WTC11 (cell line): ENCODE results near the gene EGF. TPM values are rescaled to one million over a fixed set of nuclear protein-coding genes. Genes with fewer than 3 reads are reported as not detected.

ENCODE experiments used
- ATAC-seq: fragments of 200-7000 bp; cut with Tn5 transposase; 2 replicates; pipeline ENCODE4 v1.10.0; 2021; ENCODE audit warnings: mild to moderate bottlenecking, moderate library complexity
- CTCF ChIA-PET: fragments of 300-600 bp; sonication (Branson Sonifier 250); formaldehyde crosslinking; loops from one replicate; lab custom pipeline; 2021; ENCODE audit warnings: antibody characterized with exemption; lab: Charles Lee
- POLR2A ChIA-PET: fragments of 350-600 bp; sonication (Branson Sonifier 250); formaldehyde crosslinking; loops from one replicate; lab custom pipeline; 2021; ENCODE audit warnings: antibody characterized with exemption; lab: Charles Lee
- DNase-seq: peaks from one replicate; pipeline ENCODE4 v3.0.0; 2021; ENCODE audit warnings: low spot score
- H3K27ac Mint-ChIP-seq: 2 replicates; pipeline ENCODE4 v1.8.0; 2021; ENCODE audit warnings: mixed read lengths
- H3K27me3 Mint-ChIP-seq: 2 replicates; pipeline ENCODE4 v1.8.0; 2021; ENCODE audit warnings: low read depth, mild to moderate bottlenecking, moderate library complexity, mixed read lengths
- H3K36me3 Mint-ChIP-seq: 2 replicates; pipeline ENCODE4 v1.8.0; 2021; ENCODE audit warnings: mixed read lengths
- H3K4me1 Mint-ChIP-seq: 2 replicates; pipeline ENCODE4 v1.8.0; 2022; ENCODE audit warnings: mixed read lengths
- H3K4me3 Mint-ChIP-seq: 2 replicates; pipeline ENCODE4 v1.8.0; 2021; ENCODE audit warnings: mild to moderate bottlenecking, moderate library complexity, mixed read lengths
- H3K9me3 Mint-ChIP-seq: 2 replicates; pipeline ENCODE4 v1.8.0; 2021; ENCODE audit warnings: mixed read lengths
- CREB1 ChIP-seq: sonication (generic); formaldehyde crosslinking; IDR thresholded peaks from 2 replicates; pipeline ENCODE4 v1.8.0; 2023; ENCODE audit warnings: mild to moderate bottlenecking, missing genetic modification reagents
- E2F4 ChIP-seq: sonication (generic); formaldehyde crosslinking; IDR thresholded peaks from 2 replicates; pipeline ENCODE4 v1.8.1; 2022; ENCODE audit warnings: low read depth, mild to moderate bottlenecking, moderate library complexity, missing genetic modification reagents, borderline replicate concordance
- FOXK1 ChIP-seq: sonication (generic); formaldehyde crosslinking; IDR thresholded peaks from 2 replicates; pipeline ENCODE4 v1.8.0; 2022; ENCODE audit warnings: mild to moderate bottlenecking, moderate library complexity, missing genetic modification reagents
- FOXP4 ChIP-seq: sonication (generic); formaldehyde crosslinking; IDR thresholded peaks from 2 replicates; pipeline ENCODE4 v1.8.0; 2022; ENCODE audit warnings: mild to moderate bottlenecking, missing genetic modification reagents
- GABPB1 ChIP-seq: sonication (generic); formaldehyde crosslinking; IDR thresholded peaks from 2 replicates; pipeline ENCODE4 v1.8.1; 2023; ENCODE audit warnings: mild to moderate bottlenecking, missing genetic modification reagents
- JAZF1 ChIP-seq: fragments of 250-450 bp; sonication (Bioruptor Pico); IDR thresholded peaks from 2 replicates; pipeline ENCODE4 v1.9.0; 2021; ENCODE audit warnings: moderate library complexity, mild to moderate bottlenecking, inconsistent platforms
- JUN ChIP-seq: sonication (generic); formaldehyde crosslinking; IDR thresholded peaks from 2 replicates; pipeline ENCODE4 v1.8.0; 2023; ENCODE audit warnings: mild to moderate bottlenecking, missing genetic modification reagents
- NR1H2 ChIP-seq: sonication (generic); formaldehyde crosslinking; IDR thresholded peaks from 2 replicates; pipeline ENCODE4 v1.9.0; 2021; ENCODE audit warnings: mild to moderate bottlenecking, moderate library complexity, missing genetic modification reagents
- RELA ChIP-seq: sonication (generic); formaldehyde crosslinking; IDR thresholded peaks from 2 replicates; pipeline ENCODE4 v1.8.1; 2022; ENCODE audit warnings: missing genetic modification reagents, mild to moderate bottlenecking, borderline replicate concordance
- ZNF219 ChIP-seq: sonication (generic); formaldehyde crosslinking; IDR thresholded peaks from 2 replicates; pipeline ENCODE4 v1.8.0; 2023; ENCODE audit warnings: missing genetic modification reagents, mild to moderate bottlenecking, borderline replicate concordance
- total RNA-seq: library from RNA; stranded (reverse); gene quantifications from 3 replicates; pipeline ENCODE4 v1.2.3, GENCODE V29; 2021
- TF ChIP-seq, protein P1 (sequence below): sonication (generic); formaldehyde crosslinking; IDR thresholded peaks from 2 replicates; pipeline ENCODE4 v1.8.0; 2023; ENCODE audit warnings: missing genetic modification reagents
- TF ChIP-seq, protein P2 (sequence below): sonication (generic); formaldehyde crosslinking; IDR thresholded peaks from 2 replicates; pipeline ENCODE4 v1.8.0; 2023; ENCODE audit warnings: missing genetic modification reagents, mild to moderate bottlenecking, borderline replicate concordance
- TF ChIP-seq, protein P3 (sequence below): sonication (generic); formaldehyde crosslinking; IDR thresholded peaks from 2 replicates; pipeline ENCODE4 v1.8.1; 2023; ENCODE audit warnings: mild to moderate bottlenecking, missing genetic modification reagents, borderline replicate concordance

EGF gene
- total RNA-seq, 1 experiment from 2014 or later = 2.5 TPM

DNA sequence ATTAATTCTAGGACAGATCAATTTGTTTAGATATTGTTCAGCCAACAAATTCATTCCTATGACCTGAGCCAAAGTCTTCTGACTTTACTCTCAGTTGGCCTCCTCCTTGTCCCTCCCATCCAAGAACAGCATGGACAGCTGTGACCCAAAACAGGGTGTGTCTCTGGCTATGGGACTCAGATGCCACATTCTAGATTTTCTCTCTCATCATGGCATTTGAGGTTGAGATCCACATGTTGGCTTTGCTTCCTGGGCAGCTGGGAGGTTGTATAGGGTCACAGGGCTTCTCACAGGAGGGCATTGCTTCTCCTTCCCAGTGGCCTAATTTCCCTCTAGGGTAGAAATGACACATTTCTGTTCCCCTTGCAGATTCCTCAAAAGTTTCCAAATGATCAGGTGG, 22.6 kb upstream of the EGF start (continued):
- no peak for TF ChIP-seq FOXP4 (CRISPR knock-in tag)

DNA sequence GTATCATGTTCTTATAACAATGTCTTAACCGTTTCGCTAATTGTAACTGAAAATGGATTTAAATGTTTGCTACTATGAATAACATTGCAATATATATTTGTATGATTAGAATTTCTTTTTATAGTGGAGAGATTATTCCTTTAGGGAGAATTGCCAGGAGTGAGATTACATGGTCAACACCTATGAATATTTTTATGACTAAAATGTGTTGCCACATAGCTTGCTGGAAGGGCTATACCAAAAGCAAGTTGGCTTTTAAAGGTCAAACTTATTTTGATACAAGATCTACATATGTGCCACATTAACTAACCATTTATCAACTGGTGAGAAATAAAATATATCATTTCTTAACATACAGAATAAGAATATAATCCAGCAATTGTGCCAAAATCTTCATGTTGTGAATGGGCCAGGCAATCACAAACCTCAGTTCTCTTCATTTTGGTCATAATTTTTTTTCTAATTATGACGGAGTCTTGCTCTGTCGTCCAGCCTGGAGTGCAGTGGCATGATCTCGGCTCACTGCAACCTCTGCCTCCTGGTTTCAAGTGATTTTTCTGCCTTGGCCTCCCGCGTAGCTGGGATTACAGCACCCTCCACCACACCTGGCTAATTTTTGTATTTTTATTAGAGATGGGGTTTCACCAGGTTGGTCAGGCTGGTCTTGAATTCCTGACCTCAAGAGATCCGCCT, 10.0 kb upstream of the EGF start:
- CTCF ChIA-PET = no interaction called here

More for the DNA sequence above, 10.0 kb upstream of the EGF start:
- TF ChIP-seq E2F4 (no peak), ZNF219 (CRISPR knock-in tag) (no peak), NR1H2 (no peak), JAZF1 (CRISPR knock-in tag) (no peak), JUN (CRISPR knock-in tag) (no peak), CREB1 (CRISPR knock-in tag) (no peak), FOXK1 (no peak), GABPB1 (no peak), RELA (CRISPR knock-in tag) (no peak)
- TF ChIP-seq, protein P1, sequence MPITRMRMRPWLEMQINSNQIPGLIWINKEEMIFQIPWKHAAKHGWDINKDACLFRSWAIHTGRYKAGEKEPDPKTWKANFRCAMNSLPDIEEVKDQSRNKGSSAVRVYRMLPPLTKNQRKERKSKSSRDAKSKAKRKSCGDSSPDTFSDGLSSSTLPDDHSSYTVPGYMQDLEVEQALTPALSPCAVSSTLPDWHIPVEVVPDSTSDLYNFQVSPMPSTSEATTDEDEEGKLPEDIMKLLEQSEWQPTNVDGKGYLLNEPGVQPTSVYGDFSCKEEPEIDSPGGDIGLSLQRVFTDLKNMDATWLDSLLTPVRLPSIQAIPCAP (CRISPR knock-in tag) = no peak
- TF ChIP-seq, protein P2, sequence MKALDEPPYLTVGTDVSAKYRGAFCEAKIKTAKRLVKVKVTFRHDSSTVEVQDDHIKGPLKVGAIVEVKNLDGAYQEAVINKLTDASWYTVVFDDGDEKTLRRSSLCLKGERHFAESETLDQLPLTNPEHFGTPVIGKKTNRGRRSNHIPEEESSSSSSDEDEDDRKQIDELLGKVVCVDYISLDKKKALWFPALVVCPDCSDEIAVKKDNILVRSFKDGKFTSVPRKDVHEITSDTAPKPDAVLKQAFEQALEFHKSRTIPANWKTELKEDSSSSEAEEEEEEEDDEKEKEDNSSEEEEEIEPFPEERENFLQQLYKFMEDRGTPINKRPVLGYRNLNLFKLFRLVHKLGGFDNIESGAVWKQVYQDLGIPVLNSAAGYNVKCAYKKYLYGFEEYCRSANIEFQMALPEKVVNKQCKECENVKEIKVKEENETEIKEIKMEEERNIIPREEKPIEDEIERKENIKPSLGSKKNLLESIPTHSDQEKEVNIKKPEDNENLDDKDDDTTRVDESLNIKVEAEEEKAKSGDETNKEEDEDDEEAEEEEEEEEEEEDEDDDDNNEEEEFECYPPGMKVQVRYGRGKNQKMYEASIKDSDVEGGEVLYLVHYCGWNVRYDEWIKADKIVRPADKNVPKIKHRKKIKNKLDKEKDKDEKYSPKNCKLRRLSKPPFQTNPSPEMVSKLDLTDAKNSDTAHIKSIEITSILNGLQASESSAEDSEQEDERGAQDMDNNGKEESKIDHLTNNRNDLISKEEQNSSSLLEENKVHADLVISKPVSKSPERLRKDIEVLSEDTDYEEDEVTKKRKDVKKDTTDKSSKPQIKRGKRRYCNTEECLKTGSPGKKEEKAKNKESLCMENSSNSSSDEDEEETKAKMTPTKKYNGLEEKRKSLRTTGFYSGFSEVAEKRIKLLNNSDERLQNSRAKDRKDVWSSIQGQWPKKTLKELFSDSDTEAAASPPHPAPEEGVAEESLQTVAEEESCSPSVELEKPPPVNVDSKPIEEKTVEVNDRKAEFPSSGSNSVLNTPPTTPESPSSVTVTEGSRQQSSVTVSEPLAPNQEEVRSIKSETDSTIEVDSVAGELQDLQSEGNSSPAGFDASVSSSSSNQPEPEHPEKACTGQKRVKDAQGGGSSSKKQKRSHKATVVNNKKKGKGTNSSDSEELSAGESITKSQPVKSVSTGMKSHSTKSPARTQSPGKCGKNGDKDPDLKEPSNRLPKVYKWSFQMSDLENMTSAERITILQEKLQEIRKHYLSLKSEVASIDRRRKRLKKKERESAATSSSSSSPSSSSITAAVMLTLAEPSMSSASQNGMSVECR (CRISPR knock-in tag) = no peak
- TF ChIP-seq, protein P3, sequence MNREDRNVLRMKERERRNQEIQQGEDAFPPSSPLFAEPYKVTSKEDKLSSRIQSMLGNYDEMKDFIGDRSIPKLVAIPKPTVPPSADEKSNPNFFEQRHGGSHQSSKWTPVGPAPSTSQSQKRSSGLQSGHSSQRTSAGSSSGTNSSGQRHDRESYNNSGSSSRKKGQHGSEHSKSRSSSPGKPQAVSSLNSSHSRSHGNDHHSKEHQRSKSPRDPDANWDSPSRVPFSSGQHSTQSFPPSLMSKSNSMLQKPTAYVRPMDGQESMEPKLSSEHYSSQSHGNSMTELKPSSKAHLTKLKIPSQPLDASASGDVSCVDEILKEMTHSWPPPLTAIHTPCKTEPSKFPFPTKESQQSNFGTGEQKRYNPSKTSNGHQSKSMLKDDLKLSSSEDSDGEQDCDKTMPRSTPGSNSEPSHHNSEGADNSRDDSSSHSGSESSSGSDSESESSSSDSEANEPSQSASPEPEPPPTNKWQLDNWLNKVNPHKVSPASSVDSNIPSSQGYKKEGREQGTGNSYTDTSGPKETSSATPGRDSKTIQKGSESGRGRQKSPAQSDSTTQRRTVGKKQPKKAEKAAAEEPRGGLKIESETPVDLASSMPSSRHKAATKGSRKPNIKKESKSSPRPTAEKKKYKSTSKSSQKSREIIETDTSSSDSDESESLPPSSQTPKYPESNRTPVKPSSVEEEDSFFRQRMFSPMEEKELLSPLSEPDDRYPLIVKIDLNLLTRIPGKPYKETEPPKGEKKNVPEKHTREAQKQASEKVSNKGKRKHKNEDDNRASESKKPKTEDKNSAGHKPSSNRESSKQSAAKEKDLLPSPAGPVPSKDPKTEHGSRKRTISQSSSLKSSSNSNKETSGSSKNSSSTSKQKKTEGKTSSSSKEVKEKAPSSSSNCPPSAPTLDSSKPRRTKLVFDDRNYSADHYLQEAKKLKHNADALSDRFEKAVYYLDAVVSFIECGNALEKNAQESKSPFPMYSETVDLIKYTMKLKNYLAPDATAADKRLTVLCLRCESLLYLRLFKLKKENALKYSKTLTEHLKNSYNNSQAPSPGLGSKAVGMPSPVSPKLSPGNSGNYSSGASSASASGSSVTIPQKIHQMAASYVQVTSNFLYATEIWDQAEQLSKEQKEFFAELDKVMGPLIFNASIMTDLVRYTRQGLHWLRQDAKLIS (CRISPR knock-in tag) = no peak
- TF ChIP-seq, all 79 proteins: peak for 0
- peaks cover 42% of the 10 kb centered on the region for H3K9me3 Mint-ChIP-seq
- no peak overlapping the region for H3K27ac Mint-ChIP-seq
- H3K4me3 Mint-ChIP-seq = no peak overlapping the region
- H3K4me1 Mint-ChIP-seq = no peaks in the 10 kb centered on the region
- no peak for DNase-seq
- POLR2A ChIA-PET = no interaction called here
- ATAC-seq = no peak
- peaks cover 19% of the 10 kb centered on the region for H3K36me3 Mint-ChIP-seq
- H3K27me3 Mint-ChIP-seq = peaks cover 2% of the 10 kb centered on the region
